Measurements from ENCODE around the gene CCDC69.

- TF ChIP-seq CTCF (IDR thresholded peaks at IDR 0.05) (no peak), POLR2A (IDR thresholded peaks at IDR 0.05) (no peak)
Observed at GRCh38 chr5:151262532-151262931, 38.6 kb upstream of the CCDC69 start.

All from body of pancreas (tissue), 4 donors.